ENCODE data around the gene PLXNA4.

Gene PLXNA4

GRCh38 chr7:132516042-132516840, 60.0 kb downstream of the PLXNA4 start:
- H3K79me2 ChIP-seq (ENCODE audit: insufficient read depth, low read length) = no peaks in the 10 kb centered on the region

GRCh38 chr7:132515181-132515580, 61.1 kb downstream of the PLXNA4 start:
- no peaks in the 10 kb centered on the region for H3F3A ChIP-seq (ENCODE audit: insufficient read depth)
- no peaks in the 10 kb centered on the region for H3K9me3 ChIP-seq (ENCODE audit: insufficient read depth, low read length)
- no peak overlapping the region for H2AFZ ChIP-seq (ENCODE audit: low read depth, low read length, severe bottlenecking)
- no peaks in the 10 kb centered on the region for H3K27me3 ChIP-seq (ENCODE audit: low read length)
- no peak overlapping the region for H3K4me2 ChIP-seq (ENCODE audit: low read depth, low read length, poor library complexity, severe bottlenecking)
- no peak overlapping the region for H3K27ac ChIP-seq (ENCODE audit: low read depth, low read length)
- no peaks in the 10 kb centered on the region for H3K36me3 ChIP-seq (ENCODE audit: low read length)
- TF ChIP-seq CTCF (IDR thresholded peaks at IDR 0.05; ENCODE audit: insufficient read depth, low read length, poor library complexity, severe bottlenecking) = no peak
- no peak for TF ChIP-seq EZH2phosphoT487 (conservative IDR thresholded peaks at IDR 0.05; ENCODE audit: low read length)
- no peaks in the 10 kb centered on the region for H3K9me2 ChIP-seq (replicated peaks; ENCODE audit: insufficient read depth, low read length)
- no peaks in the 10 kb centered on the region for H3K79me2 ChIP-seq (ENCODE audit: insufficient read depth, low read length)
- H3K4me3 ChIP-seq (ENCODE audit: insufficient read depth, low read length, poor library complexity, severe bottlenecking) = no peak overlapping the region
- H3K9ac ChIP-seq (ENCODE audit: low read length) = no peak overlapping the region
- no peaks in the 10 kb centered on the region for H4K20me1 ChIP-seq (ENCODE audit: low read depth, low read length)

More at GRCh38 chr7:132516042-132516840, 60.0 kb downstream of the PLXNA4 start:
- no peaks in the 10 kb centered on the region for H3F3A ChIP-seq (ENCODE audit: insufficient read depth)
- H3K9ac ChIP-seq (ENCODE audit: low read length) = no peak overlapping the region
- H3K4me3 ChIP-seq (ENCODE audit: insufficient read depth, low read length, poor library complexity, severe bottlenecking) = no peak overlapping the region
- no peak for TF ChIP-seq EZH2phosphoT487 (conservative IDR thresholded peaks at IDR 0.05; ENCODE audit: low read length)
- TF ChIP-seq CTCF (IDR thresholded peaks at IDR 0.05; ENCODE audit: insufficient read depth, low read length, poor library complexity, severe bottlenecking) = no peak
- no peak overlapping the region for H3K27ac ChIP-seq (ENCODE audit: low read depth, low read length)
- H3K27me3 ChIP-seq (ENCODE audit: low read length) = no peaks in the 10 kb centered on the region
- H3K4me2 ChIP-seq (ENCODE audit: low read depth, low read length, poor library complexity, severe bottlenecking) = no peak overlapping the region
- H2AFZ ChIP-seq (ENCODE audit: low read depth, low read length, severe bottlenecking) = no peak overlapping the region
- no peaks in the 10 kb centered on the region for H4K20me1 ChIP-seq (ENCODE audit: low read depth, low read length)
- no peaks in the 10 kb centered on the region for H3K9me3 ChIP-seq (ENCODE audit: insufficient read depth, low read length)
- H3K36me3 ChIP-seq (ENCODE audit: low read length) = no peaks in the 10 kb centered on the region
- no peaks in the 10 kb centered on the region for H3K9me2 ChIP-seq (replicated peaks; ENCODE audit: insufficient read depth, low read length)

GRCh38 chr7:132514430-132514829, 61.8 kb downstream of the PLXNA4 start:
- Histone ChIP-seq H3K27ac (ENCODE audit: low read depth, low read length) (no peak overlapping the region), H3F3A (ENCODE audit: insufficient read depth) (no peaks in the 10 kb centered on the region), H3K36me3 (ENCODE audit: low read length) (no peaks in the 10 kb centered on the region), H3K9ac (ENCODE audit: low read length) (no peak overlapping the region), H3K9me2 (replicated peaks; ENCODE audit: insufficient read depth, low read length) (no peaks in the 10 kb centered on the region), H2AFZ (ENCODE audit: low read depth, low read length, severe bottlenecking) (no peak overlapping the region), H4K20me1 (ENCODE audit: low read depth, low read length) (no peaks in the 10 kb centered on the region), H3K4me2 (ENCODE audit: low read depth, low read length, poor library complexity, severe bottlenecking) (no peak overlapping the region), H3K9me3 (ENCODE audit: insufficient read depth, low read length) (no peaks in the 10 kb centered on the region), H3K79me2 (ENCODE audit: insufficient read depth, low read length) (no peaks in the 10 kb centered on the region), H3K27me3 (ENCODE audit: low read length) (no peaks in the 10 kb centered on the region), H3K4me3 (ENCODE audit: insufficient read depth, low read length, poor library complexity, severe bottlenecking) (no peak overlapping the region)
- no peak for TF ChIP-seq CTCF (IDR thresholded peaks at IDR 0.05; ENCODE audit: insufficient read depth, low read length, poor library complexity, severe bottlenecking)
